A673 (cell line): Measurements from ENCODE around the gene NKPD1. TPM values are rescaled to one million over a fixed set of nuclear protein-coding genes. Genes with fewer than 3 reads are reported as not detected.

ENCODE experiments used
- BruUV-seq: library from RNA; stranded (reverse); fragments of 400-500 nt; replicated peaks from 2 replicates; lab custom pipeline; 2021; lab: Mats Ljungman, UMichigan
- CTCF ChIA-PET: fragments of 300-600 bp; sonication (Branson Sonifier 250); formaldehyde crosslinking; loops from one replicate; lab custom pipeline; 2022; ENCODE audit warnings: antibody characterized with exemption; lab: Charles Lee
- POLR2A ChIA-PET: fragments of 300-600 bp; sonication (Branson Sonifier 250); formaldehyde crosslinking; loops from one replicate; lab custom pipeline; 2022; ENCODE audit warnings: antibody characterized with exemption; ENCODE audit not compliant: low non-redundant PET; lab: Charles Lee
- DNase-seq: peaks from one replicate; pipeline ENCODE4 v3.0.0-alpha.2; 2015; ENCODE audit warnings: low spot score
- H3K27ac ChIP-seq: fragments of 200-600 bp; sonication (generic); 2 replicates; pipeline ENCODE4 v1.5.1; 2016; ENCODE audit warnings: mixed run types, low read depth, mild to moderate bottlenecking, mixed read lengths, antibody characterized with exemption, low read length; ENCODE audit not compliant: poor library complexity, severe bottlenecking
- H3K27me3 ChIP-seq: fragments of 200-600 bp; sonication (generic); replicated peaks from 2 replicates; pipeline ENCODE4 v1.6.1; 2017; ENCODE audit warnings: mixed run types, low read depth, mild to moderate bottlenecking, mixed read lengths, antibody characterized with exemption, low read length; ENCODE audit not compliant: insufficient read depth, poor library complexity
- H3K36me3 ChIP-seq: fragments of 200-600 bp; sonication (generic); 2 replicates; pipeline ENCODE4 v1.6.1; 2016; ENCODE audit warnings: mixed run types, mild to moderate bottlenecking, mixed read lengths, antibody characterized with exemption, low read length; ENCODE audit not compliant: insufficient read depth, poor library complexity, severe bottlenecking
- H3K4me1 ChIP-seq: fragments of 200-600 bp; sonication (generic); 2 replicates; pipeline ENCODE4 v1.6.1; 2017; ENCODE audit warnings: mixed run types, mild to moderate bottlenecking, mixed read lengths, antibody characterized with exemption, low read length; ENCODE audit not compliant: insufficient read depth, poor library complexity, severe bottlenecking
- H3K4me3 ChIP-seq: fragments of 200-600 bp; sonication (generic); 2 replicates; pipeline ENCODE4 v1.5.1; 2016; ENCODE audit warnings: low read depth, mixed run types, mild to moderate bottlenecking, mixed read lengths, low read length; ENCODE audit not compliant: poor library complexity, severe bottlenecking
- H3K9me3 ChIP-seq: fragments of 200-600 bp; sonication (generic); 2 replicates; pipeline ENCODE4 v1.6.1; 2016; ENCODE audit warnings: mixed run types, low read depth, mild to moderate bottlenecking, mixed read lengths, antibody characterized with exemption, low read length; ENCODE audit not compliant: poor library complexity, severe bottlenecking
- EZH2 ChIP-seq: fragments of 200-600 bp; sonication (generic); IDR thresholded peaks from 2 replicates; pipeline ENCODE4 v1.6.1; 2017; ENCODE audit warnings: borderline replicate concordance, low read depth, mild to moderate bottlenecking, mixed read lengths, antibody characterized with exemption, low read length; ENCODE audit not compliant: poor library complexity, severe bottlenecking
- intact Hi-C: fragments of 100-400 bp; cut with micrococcal nuclease; formaldehyde crosslinking; loops from one replicate; pipeline ENCODE4 v1.10.0; 2022; ENCODE audit not compliant: unreplicated experiment
- total RNA-seq: library from RNA; stranded (reverse); gene quantifications from 2 replicates; pipeline ENCODE4 v1.2.3, GENCODE V29; 2021
- TF ChIP-seq, protein P1 (sequence below): fragments of 300-800, 200-600 bp; sonication (generic); conservative IDR thresholded peaks from 2 replicates; pipeline ENCODE4 v1.5.1; 2017; ENCODE audit warnings: low read depth, mild to moderate bottlenecking, antibody characterized with exemption, low read length, moderate library complexity, mixed read lengths

NKPD1 gene
- total RNA-seq, 1 experiment from 2014 or later: 0.30 TPM

- TF ChIP-seq, protein P1, sequence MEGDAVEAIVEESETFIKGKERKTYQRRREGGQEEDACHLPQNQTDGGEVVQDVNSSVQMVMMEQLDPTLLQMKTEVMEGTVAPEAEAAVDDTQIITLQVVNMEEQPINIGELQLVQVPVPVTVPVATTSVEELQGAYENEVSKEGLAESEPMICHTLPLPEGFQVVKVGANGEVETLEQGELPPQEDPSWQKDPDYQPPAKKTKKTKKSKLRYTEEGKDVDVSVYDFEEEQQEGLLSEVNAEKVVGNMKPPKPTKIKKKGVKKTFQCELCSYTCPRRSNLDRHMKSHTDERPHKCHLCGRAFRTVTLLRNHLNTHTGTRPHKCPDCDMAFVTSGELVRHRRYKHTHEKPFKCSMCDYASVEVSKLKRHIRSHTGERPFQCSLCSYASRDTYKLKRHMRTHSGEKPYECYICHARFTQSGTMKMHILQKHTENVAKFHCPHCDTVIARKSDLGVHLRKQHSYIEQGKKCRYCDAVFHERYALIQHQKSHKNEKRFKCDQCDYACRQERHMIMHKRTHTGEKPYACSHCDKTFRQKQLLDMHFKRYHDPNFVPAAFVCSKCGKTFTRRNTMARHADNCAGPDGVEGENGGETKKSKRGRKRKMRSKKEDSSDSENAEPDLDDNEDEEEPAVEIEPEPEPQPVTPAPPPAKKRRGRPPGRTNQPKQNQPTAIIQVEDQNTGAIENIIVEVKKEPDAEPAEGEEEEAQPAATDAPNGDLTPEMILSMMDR: no peak
- ChIA-PET POLR2A (no interaction called here), CTCF (interaction anchor here (0.7 to 1.1 kb wide), 2 partner anchors 301 to 401 kb away, joined by 4 to 6 read pairs; no protein-coding TSS in a partner anchor)
- Histone ChIP-seq H3K9me3 (no peaks in the 10 kb centered on the region), H3K27ac (no peak overlapping the region), H3K4me1 (peaks cover 21% of the 10 kb centered on the region), H3K4me3 (no peak overlapping the region), H3K27me3 (no peaks in the 10 kb centered on the region), H3K36me3 (no peaks in the 10 kb centered on the region)
- no peak for DNase-seq
- intact Hi-C loops: no loop called here
- BruUV-seq: no TSS peak
Observed at GRCh38 chr19:45125360-45125759, 35.4 kb downstream of the NKPD1 start.

DNA sequence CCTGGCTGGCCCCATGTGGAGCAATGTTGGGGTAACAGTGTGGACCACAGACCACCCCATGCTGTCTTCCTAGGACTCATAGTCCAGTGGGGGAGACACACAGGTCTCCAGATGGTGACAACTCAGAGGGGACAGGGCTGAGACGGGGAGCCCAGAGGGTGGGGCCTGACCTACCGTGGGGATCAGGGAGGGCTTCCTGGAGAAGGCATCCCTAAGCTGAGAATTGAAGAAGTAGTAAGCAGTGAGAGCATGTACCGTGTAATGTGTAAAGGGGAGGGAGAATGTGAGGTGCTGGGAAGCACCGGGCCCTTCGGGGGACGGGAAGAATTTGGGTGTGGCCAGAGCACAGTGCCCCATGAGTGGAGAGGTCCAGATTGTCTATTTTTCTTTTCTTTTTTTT lies 36.8 kb downstream of the NKPD1 start:
- no peaks in the 10 kb centered on the region for H3K27me3 ChIP-seq
- H3K4me3 ChIP-seq: no peak overlapping the region
- intact Hi-C loops: no loop called here
- no TSS peak for BruUV-seq
- TF ChIP-seq EZH2: no peak
- TF ChIP-seq, protein P1: no peak
- no peaks in the 10 kb centered on the region for H3K36me3 ChIP-seq
- no peaks in the 10 kb centered on the region for H3K9me3 ChIP-seq
- peaks cover 19% of the 10 kb centered on the region for H3K4me1 ChIP-seq
- H3K27ac ChIP-seq: peak overlapping the region; percentile 33
- ChIA-PET CTCF (no interaction called here), POLR2A (no interaction called here)
- no peak for DNase-seq

GRCh38 chr19:45123440-45123850 lies 37.3 kb downstream of the NKPD1 start:
- Histone ChIP-seq H3K27ac (peak overlapping the region; percentile 33), H3K4me1 (peaks cover 19% of the 10 kb centered on the region), H3K36me3 (no peaks in the 10 kb centered on the region), H3K9me3 (no peaks in the 10 kb centered on the region), H3K27me3 (no peaks in the 10 kb centered on the region), H3K4me3 (no peak overlapping the region)
- CTCF ChIA-PET: no interaction called here
- DNase-seq: peak; percentile 74
- intact Hi-C loops: no loop called here
- POLR2A ChIA-PET: no interaction called here
- no TSS peak for BruUV-seq
- TF ChIP-seq, protein P1: no peak
- TF ChIP-seq EZH2: no peak
